ENCODE results near the gene MPND.
A peak's percentile ranks its signal among the peaks of the same experiment; 100 is the strongest.

The MPND gene

GRCh38 chr19:4343370-4344307 lies at the start of gene MPND:
TSS of gene MPND (plus strand) at chr19:4343562. CDS start at chr19:4343594, 32 bp downstream.
- DNase-seq: peak; percentile 87 to 90

GRCh38 chr19:4294389-4294788 lies 49.0 kb upstream of the MPND start:
- no peak for DNase-seq

GRCh38 chr19:4295972-4296771 lies 47.2 kb upstream of the MPND start:
- DNase-seq: no peak

DNA sequence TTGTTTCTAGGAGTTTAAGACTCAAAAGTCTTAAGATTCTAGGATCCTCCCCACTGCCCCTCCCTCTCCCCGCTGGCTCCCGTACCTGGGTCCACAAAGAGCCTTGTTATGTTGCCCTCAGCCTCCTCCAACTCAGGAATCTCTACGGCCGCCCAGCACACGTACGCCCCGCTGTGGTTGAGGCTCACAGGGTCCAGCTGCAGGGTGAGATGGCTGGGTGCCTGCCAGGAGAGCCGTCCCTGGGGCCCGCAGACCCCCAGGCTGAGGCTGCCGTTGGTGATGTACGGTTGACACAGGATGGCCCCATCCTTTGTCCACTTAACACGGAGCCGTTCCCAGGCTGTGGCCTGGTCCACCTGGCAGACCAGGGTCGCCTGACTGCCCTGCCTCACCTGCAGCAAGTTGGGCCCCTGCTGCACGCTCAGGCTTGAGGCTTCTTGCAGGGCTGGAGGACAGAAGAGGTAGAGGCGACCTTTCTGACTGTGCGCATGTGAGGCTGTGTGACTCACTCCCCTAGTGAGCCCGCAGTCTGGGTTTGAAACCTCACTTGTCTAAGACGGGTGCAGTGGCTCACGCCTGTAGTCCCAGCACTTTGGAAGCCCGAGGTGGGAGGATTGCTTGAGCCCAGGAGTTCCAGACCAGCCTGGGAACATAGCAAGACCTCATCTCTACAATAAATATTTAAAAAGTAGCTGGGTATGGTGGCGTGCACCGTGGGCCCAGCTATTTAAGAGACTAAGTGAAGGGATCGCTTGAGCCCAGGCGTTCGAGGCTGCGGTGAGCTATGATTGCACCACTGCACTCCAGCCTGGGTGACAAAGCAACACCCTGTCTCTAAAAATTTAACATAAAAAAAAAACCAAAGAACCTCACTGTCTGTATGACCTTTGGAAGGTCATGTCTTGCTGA lies 45.2 kb upstream of the MPND start:
- no peak for DNase-seq

- no peak for DNase-seq
Observed at GRCh38 chr19:4298810-4299550, 44.4 kb upstream of the MPND start.

- no peak for DNase-seq
Observed at GRCh38 chr19:4300589-4300988, 42.8 kb upstream of the MPND start.

DNA sequence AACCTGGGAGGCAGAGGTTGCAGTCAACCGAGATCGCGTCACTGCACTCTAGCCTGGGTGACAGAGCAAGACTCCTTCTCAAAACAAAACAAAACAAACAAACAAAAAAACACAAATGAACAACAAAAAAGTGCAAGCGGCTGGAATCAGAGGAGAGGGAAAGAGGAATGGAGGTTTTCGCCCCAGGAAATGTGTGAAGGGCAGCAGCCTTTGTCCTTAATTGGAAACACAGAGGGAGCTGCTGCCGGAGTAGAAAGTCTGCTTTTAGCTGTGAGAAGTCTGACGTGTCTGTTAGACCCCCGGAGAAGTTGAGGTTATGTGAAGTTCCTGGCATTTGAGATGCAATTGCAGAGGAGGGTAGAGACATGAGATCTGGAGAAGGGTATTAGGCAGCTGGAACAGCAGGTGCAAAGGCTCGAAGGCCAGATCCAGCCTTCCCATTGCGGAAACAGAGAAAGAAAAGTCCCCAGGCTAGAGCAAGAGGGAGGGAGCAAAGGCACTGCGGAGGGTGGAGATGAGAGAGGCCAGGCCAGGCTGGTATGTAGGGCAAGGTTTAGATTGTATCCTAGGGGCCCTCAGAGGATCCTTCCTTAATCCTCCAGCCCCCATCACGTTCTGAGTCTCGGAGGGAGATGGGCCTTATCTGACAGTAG lies 41.6 kb upstream of the MPND start:
- no peak for DNase-seq

GRCh38 chr19:4302243-4302640 lies 41.1 kb upstream of the MPND start, which contains the start of gene TMIGD2:
TSS of gene TMIGD2 (minus strand) at chr19:4302389. CDS start at chr19:4302385, 4 bp downstream.
- no peak for DNase-seq

- DNase-seq: peak in 1 of 2 donors; percentile 13
Observed at GRCh38 chr19:4303819-4304537, 39.4 kb upstream of the MPND start.

GRCh38 chr19:4304538-4305256 lies 38.7 kb upstream of the MPND start, which contains the start of gene FSD1:
TSS of gene FSD1 (plus strand) at chr19:4304598. CDS start at chr19:4304747, 149 bp downstream.
- DNase-seq: peak; percentile 59 to 65

GRCh38 chr19:4305257-4305612 lies 38.1 kb upstream of the MPND start:
- no peak for DNase-seq

- DNase-seq: no peak
Observed at GRCh38 chr19:4305659-4306058, 37.7 kb upstream of the MPND start.

- peak in 1 of 2 donors; percentile 8 for DNase-seq
Observed at GRCh38 chr19:4310247-4311121, 32.9 kb upstream of the MPND start.

DNA sequence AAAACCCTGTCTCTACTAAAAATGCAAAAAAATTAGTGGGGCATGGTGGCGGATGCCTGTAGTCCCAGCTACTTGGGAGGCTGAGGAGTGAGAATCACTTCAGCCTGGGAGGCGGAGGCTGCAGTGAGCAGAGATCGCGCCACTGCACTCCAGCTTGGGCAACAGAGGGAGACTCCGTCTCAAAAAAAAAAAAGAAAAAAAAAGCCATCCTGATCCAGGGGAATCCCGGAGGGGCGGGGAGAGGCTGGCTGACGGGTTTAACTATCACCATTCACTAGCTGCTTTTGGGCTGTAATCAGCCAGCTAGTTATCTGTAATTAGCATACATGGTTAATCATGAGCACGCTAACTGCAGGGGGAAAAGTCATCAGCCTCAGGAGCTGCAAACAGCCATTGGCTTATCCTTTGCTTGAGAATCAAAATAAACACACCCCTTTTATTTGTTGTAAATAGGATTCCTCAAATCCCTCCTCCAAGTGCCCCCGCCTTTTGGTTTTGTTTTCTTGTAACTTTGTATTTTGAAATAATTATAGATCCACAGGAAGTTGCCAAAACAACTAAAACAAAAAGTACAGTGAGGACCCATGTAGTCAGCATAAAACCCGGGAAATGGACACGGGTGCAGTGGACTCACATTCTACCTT lies 29.4 kb upstream of the MPND start:
- DNase-seq: no peak

GRCh38 chr19:4316956-4317355 lies 26.4 kb upstream of the MPND start:
- no peak for DNase-seq

DNA sequence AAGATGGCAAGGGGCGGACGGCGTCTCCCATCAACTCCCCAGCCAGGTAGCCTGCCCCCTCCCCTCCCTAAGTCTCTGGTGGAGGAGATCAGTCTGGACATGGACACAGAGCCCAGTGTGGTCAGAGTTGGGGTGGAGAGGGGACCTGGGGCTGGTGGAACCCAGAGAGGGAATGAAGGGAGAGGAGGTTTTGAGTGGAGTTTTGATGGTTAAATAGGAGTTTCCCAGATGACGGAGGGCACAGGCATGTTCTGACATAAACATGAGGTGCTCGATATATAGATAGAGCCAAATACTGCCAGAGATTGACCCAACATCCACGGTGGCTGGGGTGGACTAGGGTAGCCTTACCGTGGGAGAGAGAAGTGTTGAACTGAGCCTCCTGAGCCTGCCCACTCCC lies 24.9 kb upstream of the MPND start:
- no peak for DNase-seq

DNA sequence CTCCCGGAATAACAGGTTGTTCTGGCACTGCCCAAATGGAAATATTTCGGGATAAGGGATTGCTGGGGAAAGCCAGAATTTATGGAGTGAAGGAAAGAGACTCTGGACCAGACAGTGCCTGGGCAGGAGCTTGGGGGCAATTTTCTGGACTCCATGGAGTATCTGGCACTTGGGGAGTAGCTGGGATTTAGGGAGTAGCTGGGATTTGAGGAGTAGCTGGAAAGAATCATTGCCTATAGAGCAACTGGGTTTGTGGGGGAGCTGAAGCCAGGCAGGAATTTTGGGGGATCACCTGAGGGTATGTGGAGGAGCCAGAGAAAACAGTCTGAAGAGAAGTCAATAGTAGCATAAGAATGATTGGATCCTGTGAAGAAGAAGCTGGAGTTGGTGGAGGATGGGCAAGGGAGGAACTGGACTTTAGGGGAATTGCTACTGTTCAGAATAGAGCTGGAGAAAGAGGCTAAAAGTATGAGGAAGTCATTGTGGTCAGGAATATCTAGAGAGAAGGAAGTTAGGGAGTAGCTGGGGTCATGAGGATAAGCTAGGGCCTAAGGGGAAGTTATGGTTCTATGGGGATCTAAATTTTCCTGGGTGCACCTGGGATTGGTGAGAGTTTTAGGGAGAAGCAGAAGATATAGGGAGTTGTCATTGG lies 24.2 kb upstream of the MPND start:
- DNase-seq: no peak

DNA sequence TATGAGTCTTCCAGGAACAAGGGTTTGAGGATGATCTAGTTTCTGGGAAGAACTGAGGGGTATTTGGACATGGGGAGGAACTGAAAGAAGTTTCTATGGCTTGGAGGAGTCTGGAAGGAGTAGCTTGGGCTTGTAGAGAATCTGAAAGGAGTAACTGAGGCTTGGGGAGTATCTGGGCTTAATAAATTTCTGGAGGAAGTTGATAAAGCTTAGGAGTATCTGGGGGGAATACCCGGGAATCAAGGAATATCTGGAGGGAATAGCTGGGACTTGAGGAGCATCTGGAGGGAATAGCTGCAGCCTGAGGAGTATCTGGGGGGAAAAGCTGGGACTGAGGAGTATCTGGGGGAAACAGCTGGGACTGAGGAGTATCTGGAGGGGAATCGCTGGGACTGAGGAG lies 22.9 kb upstream of the MPND start:
- DNase-seq: no peak

All from CD4-positive, alpha-beta T cell treated with Interleukin-1 beta for 1 hour (primary cell).